ENCODE results near the gene MYCN.

MYCN gene

GRCh38 chr2:15992457-15993231, 52.3 kb downstream of the MYCN start:
- DNase-seq (ENCODE audit: low read depth in 2 of 2, low spot score in 1 of 2), result no peak

DNA sequence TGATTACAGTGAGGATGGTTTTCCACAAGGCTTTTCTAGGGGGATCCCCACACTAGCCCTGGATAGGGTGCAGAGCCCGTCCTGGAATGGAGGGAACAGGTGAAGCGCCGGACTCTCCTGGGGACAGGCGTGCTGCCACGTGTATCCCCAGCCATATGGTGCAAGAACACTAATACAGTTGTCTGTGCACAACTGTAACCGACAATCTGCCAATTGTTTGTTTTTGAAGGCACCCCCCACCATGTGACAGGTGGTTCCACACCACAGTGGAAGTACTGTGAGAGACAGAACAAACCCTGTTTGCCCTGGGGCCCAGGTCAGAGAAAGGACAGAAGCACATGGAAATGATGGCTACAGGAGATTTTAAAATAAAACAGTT, 52.9 kb downstream of the MYCN start:
- no peak for DNase-seq (ENCODE audit: low read depth in 2 of 2, low spot score in 1 of 2)

DNA sequence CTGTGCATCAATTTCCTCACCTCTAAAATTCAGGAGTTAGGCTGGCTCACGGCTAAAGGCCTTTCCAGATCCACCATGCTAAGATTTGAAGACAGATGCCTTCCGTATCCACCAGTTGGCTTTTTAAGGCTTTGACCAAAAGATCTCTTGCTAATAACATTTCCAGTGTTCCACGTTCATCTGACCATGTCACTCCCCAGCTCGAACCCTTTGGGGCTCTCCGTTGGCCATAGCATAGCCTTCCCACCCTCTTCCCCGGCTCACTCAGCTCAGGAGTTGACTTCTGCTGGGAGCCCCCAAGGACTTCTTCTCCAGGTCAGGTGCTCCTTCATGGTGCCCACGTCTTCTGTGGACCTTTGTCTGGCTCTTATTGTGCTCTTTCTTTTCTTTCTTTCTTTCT, 53.3 kb downstream of the MYCN start:
- no peak for DNase-seq (ENCODE audit: low read depth in 2 of 2, low spot score in 1 of 2)

- no peak for DNase-seq (ENCODE audit: low read depth in 2 of 2, low spot score in 1 of 2)
Observed at GRCh38 chr2:15995603-15996002, 55.3 kb downstream of the MYCN start.
